DND-41 (cell line): Measurements from ENCODE around the gene WNT8B.
A peak's percentile ranks its signal among the peaks of the same experiment; 100 is the strongest.

Source experiments
- ATAC-seq: fragments of 200-7000 bp; cut with Tn5 transposase; 3 replicates; pipeline ENCODE4 v1.9.1; 2021; ENCODE audit warnings: low read depth; ENCODE audit not compliant: insufficient read depth
- DNase-seq: peaks from one replicate; pipeline ENCODE4 v3.0.0-alpha.2; 2020
- H2AFZ ChIP-seq: 2 replicates; pipeline ENCODE4 v1.6.0; 2012; ENCODE audit warnings: low read depth, low read length
- H3K27ac ChIP-seq: 2 replicates; pipeline ENCODE4 v1.5.1; 2012; ENCODE audit warnings: low read length, inconsistent platforms
- H3K27me3 ChIP-seq: fragments of 200-600 bp; sonication (generic); 2 replicates; pipeline ENCODE4 v1.6.0; 2012; ENCODE audit warnings: low read length, mild to moderate bottlenecking, inconsistent platforms; ENCODE audit not compliant: insufficient read depth, poor library complexity
- H3K36me3 ChIP-seq: 2 replicates; pipeline ENCODE4 v1.5.1; 2012; ENCODE audit warnings: low read length, inconsistent platforms; ENCODE audit not compliant: insufficient read depth
- H3K4me1 ChIP-seq: 2 replicates; pipeline ENCODE4 v1.5.1; 2012; ENCODE audit warnings: mild to moderate bottlenecking, low read length; ENCODE audit not compliant: insufficient read depth
- H3K4me2 ChIP-seq: 2 replicates; pipeline ENCODE4 v1.6.0; 2012; ENCODE audit warnings: mild to moderate bottlenecking, moderate library complexity, low read length, inconsistent platforms; ENCODE audit not compliant: insufficient read depth
- H3K4me3 ChIP-seq, 2 experiments: fragments of 200-600 bp in 1 of 2; shearing (Covaris generic) in 1 of 2; 2 replicates each; pipeline ENCODE4 v1.5.1; 2012 to 2016; ENCODE audit warnings: inconsistent platforms in 2 of 2, low read length in 2 of 2, mild to moderate bottlenecking in 2 of 2, low read depth in 1 of 2, moderate library complexity in 1 of 2
- H3K79me2 ChIP-seq: 2 replicates; pipeline ENCODE4 v1.6.0; 2012; ENCODE audit warnings: low read length, inconsistent platforms; ENCODE audit not compliant: insufficient read depth
- H3K9ac ChIP-seq: 2 replicates; pipeline ENCODE4 v1.6.0; 2012; ENCODE audit warnings: low read depth, mild to moderate bottlenecking, inconsistent platforms, low read length, moderate library complexity
- H3K9me3 ChIP-seq: 2 replicates; pipeline ENCODE4 v1.5.1; 2012; ENCODE audit warnings: low read length, moderate library complexity, mild to moderate bottlenecking, inconsistent platforms; ENCODE audit not compliant: insufficient read depth, severe bottlenecking
- H4K20me1 ChIP-seq: 2 replicates; pipeline ENCODE4 v1.6.0; 2012; ENCODE audit warnings: low read length; ENCODE audit not compliant: insufficient read depth
- EZH2 ChIP-seq: IDR thresholded peaks from 3 replicates; pipeline ENCODE4 v1.6.1; 2012; ENCODE audit warnings: borderline replicate concordance, low read depth, mild to moderate bottlenecking, moderate library complexity, low read length, inconsistent platforms; ENCODE audit not compliant: severe bottlenecking
- TF ChIP-seq, protein P1 (sequence below): IDR thresholded peaks from 2 replicates; pipeline ENCODE4 v1.5.1; 2012; ENCODE audit warnings: borderline replicate concordance, low read length, moderate library complexity, mild to moderate bottlenecking; ENCODE audit not compliant: poor library complexity, severe bottlenecking; ENCODE audit errors: extremely low read depth

Gene WNT8B

DNA sequence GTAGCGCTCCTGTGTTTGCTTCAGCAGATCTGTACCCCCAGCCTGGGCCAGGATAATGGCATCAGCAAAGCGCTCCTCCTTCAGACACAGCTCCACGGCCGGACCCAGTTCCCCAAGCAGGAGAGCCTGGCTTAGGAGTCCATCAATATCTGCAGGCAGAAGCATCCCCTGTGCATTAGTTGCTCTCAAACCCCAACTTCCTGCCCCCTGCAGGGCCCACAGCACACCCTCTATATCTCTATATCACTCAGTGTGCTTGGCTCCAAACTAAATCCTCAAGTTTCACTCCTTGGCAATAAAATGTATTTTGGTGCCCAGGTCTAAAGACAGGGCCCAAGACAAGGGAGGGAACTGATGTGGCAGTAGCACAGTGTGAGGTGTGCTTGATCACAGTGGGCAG is 35.2 kb downstream of the WNT8B start:
- TF ChIP-seq, protein P1, sequence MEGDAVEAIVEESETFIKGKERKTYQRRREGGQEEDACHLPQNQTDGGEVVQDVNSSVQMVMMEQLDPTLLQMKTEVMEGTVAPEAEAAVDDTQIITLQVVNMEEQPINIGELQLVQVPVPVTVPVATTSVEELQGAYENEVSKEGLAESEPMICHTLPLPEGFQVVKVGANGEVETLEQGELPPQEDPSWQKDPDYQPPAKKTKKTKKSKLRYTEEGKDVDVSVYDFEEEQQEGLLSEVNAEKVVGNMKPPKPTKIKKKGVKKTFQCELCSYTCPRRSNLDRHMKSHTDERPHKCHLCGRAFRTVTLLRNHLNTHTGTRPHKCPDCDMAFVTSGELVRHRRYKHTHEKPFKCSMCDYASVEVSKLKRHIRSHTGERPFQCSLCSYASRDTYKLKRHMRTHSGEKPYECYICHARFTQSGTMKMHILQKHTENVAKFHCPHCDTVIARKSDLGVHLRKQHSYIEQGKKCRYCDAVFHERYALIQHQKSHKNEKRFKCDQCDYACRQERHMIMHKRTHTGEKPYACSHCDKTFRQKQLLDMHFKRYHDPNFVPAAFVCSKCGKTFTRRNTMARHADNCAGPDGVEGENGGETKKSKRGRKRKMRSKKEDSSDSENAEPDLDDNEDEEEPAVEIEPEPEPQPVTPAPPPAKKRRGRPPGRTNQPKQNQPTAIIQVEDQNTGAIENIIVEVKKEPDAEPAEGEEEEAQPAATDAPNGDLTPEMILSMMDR = peak; percentile 3
- TF ChIP-seq EZH2 = no peak
- H3K9me3 ChIP-seq = no peaks in the 10 kb centered on the region
- no peak overlapping the region for H3K4me3 ChIP-seq
- peak; percentile 71 for ATAC-seq
- H3K9ac ChIP-seq = no peak overlapping the region
- no peaks in the 10 kb centered on the region for H3K79me2 ChIP-seq
- H4K20me1 ChIP-seq = no peaks in the 10 kb centered on the region
- H3K4me2 ChIP-seq = no peak overlapping the region
- peak overlapping the region; percentile 12; the same call in 1 of the 2 replicates for H3K27ac ChIP-seq
- H3K27me3 ChIP-seq = no peaks in the 10 kb centered on the region
- H3K36me3 ChIP-seq = peaks cover 92% of the 10 kb centered on the region
- no peaks in the 10 kb centered on the region for H3K4me1 ChIP-seq
- H2AFZ ChIP-seq = no peak overlapping the region
- DNase-seq = no peak

DNA sequence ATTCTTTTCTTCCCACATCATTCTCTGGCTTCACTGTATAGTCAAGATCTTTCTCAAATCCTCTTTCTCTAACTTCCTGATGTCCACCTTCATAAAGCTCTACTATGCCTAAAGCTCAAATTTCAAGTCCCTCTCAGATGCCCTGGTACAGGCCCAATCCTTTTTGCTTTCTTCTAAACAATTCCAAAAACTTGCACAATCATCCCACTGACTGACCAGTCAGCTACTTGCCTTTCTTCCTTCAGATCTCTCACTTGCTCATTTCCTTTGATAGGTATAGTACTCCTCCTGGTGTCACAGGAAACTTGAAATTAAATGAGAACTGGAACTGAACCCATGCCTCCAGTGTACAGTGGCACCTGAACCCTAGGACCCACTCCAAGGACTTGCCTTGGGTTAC is 38.6 kb downstream of the WNT8B start:
- TF ChIP-seq EZH2 = no peak
- TF ChIP-seq, protein P1 = no peak
- Histone ChIP-seq H3K4me2 (no peak overlapping the region), H2AFZ (no peak overlapping the region), H3K4me3 (no peak overlapping the region), H4K20me1 (no peaks in the 10 kb centered on the region), H3K9me3 (no peaks in the 10 kb centered on the region), H3K79me2 (no peaks in the 10 kb centered on the region), H3K27ac (no peak overlapping the region), H3K36me3 (peaks cover 80% of the 10 kb centered on the region), H3K27me3 (no peaks in the 10 kb centered on the region), H3K9ac (no peak overlapping the region), H3K4me1 (peaks cover 14% of the 10 kb centered on the region)
- ATAC-seq (no peak), DNase-seq (no peak)

DNA sequence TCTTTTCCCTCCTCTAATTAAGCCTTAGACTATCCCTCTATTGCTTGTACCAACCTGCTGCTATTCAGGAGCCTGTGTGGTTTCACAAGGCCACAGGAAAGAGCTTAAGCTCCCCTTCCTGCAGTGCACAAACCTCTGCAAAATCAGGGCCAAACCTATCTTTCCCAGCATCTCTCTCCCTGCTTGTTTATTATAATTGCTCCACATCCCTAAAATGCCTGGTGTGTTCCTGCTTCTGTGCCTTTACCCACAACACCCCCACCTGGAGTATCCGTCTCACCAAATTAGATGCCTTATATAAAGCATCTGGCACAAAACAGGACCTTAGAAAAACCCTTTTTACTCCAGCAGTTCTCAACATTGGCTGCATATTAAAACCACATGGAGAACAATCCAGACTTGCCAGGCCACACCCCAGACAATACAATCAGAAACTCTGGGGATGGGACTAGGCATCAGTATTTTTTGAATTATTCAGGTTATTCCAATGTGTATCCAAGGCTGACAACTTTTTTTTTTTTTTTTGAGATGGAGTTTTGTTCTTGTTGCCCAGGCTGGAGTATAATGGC is 40.2 kb downstream of the WNT8B start:
- ATAC-seq (no peak), DNase-seq (no peak)
- Histone ChIP-seq H3K4me3 (no peak overlapping the region), H3K27me3 (no peaks in the 10 kb centered on the region), H4K20me1 (no peaks in the 10 kb centered on the region), H3K79me2 (peaks cover 13% of the 10 kb centered on the region), H3K4me1 (peaks cover 30% of the 10 kb centered on the region), H3K9me3 (no peaks in the 10 kb centered on the region), H3K9ac (no peak overlapping the region), H3K27ac (no peak overlapping the region), H3K4me2 (no peak overlapping the region), H2AFZ (no peak overlapping the region), H3K36me3 (peaks cover 79% of the 10 kb centered on the region)
- TF ChIP-seq EZH2 = no peak
- TF ChIP-seq, protein P1 = no peak

DNA sequence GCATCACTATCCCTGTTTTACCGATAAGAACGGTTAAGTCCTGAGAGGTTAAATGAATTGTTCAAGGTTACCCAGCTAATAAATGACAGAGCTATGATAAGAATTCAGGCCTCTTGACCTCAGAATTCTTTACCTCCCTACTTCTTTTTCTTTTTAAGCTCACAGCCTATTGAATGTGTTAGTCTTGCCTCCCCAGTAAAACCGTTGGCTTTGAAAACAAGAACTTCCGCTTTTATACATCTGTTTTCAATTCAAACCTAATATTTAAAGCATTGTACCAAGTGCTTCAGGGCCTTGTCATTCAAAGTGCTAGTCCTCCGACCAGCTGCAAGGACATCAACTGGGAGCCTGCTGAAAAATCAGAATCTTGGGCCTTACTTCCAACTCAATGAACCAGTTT is 41.3 kb downstream of the WNT8B start:
- TF ChIP-seq EZH2 = no peak
- TF ChIP-seq, protein P1 = no peak
- Histone ChIP-seq H2AFZ (no peak overlapping the region), H3K9me3 (no peaks in the 10 kb centered on the region), H4K20me1 (no peaks in the 10 kb centered on the region), H3K27ac (no peak overlapping the region), H3K4me3 (no peak overlapping the region), H3K9ac (no peak overlapping the region), H3K4me1 (peaks cover 40% of the 10 kb centered on the region), H3K4me2 (no peak overlapping the region), H3K27me3 (no peaks in the 10 kb centered on the region), H3K36me3 (peaks cover 69% of the 10 kb centered on the region), H3K79me2 (peaks cover 13% of the 10 kb centered on the region)
- ATAC-seq (no peak), DNase-seq (no peak)
